CD4-positive, alpha-beta T cell treated with Interleukin-4 for 4 hours (primary cell): ENCODE results near the gene CUL2.
"Not testable (repeated sequence)": the region's sequence is repeated elsewhere in the genome, so short reads cannot be mapped to it uniquely, and the experiment has no call there.

Source experiments
- DNase-seq: peaks from one replicate; pipeline ENCODE4 v3.0.0-alpha.2; 2020

The CUL2 gene

DNA sequence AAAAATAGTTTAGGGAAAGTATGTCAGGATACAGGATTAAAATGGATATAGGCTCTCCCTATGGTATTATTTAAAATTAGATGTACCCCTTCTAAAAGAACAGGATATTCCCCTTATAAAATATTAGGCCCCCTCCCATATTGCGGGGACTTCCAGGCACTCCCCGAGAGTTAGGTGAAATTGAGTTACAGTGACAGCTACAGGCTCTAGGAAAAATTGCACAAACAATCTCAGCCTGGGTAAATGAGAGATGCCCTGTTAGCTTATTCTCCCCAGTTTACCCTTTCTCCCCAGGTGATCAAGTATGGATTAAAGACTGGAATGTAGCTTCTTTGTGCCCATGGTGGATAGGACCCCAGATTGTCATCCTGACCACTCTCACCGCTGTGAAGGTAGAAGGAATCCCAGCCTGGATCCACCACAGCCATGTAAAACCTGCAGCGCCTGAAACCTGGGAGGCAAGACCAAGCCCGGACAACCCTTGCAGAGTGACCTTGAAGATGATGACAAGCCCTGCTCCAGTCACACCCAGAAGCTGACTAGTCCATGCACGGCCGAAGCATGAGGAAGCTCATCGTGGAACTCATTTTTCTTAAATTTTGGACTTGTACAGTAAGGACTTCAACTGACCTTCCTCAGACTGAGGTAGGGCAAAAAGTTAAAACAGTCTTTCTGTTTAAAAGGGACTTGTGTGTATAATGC lies 115.6 kb downstream of the CUL2 start:
- DNase-seq = not testable (repeated sequence)

DNA sequence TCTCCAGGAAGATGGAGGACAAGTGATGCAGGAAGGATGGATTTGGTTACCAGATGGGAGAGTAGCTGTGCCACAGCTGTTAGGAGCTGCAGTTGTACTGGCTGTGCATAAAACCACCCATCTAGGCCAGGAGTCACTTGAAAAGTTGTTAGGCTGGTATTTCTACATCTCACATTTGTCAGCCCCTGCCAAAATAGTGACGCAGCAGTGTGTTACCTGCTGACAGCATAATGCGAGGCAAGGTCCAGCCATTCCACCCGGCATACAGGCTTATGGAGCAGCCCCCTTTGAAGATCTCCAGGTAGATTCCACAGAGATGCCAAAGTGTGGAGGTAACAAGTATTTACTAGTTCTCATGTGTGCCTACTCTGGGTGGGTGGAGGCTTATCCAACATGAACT lies 116.4 kb downstream of the CUL2 start:
- not testable (repeated sequence) for DNase-seq

DNA sequence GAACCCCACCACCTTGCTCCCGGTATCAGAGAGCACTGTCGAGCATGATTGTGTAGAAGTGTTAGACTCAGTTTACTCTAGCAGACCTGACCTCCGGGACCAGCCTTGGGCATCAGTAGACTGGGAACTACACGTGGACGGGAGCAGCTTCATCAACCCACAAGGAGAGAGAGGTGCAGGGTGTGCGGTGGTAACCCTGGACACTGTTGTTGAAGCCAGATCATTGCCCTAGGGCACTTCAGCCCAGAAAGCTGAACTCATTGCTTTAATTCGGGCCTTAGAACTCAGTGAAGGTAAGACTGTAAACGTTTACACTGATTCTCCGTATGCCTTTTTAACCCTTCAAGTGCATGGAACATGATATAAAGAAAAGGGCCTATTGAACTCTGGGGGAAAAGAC lies 117.0 kb downstream of the CUL2 start:
- DNase-seq = not testable (repeated sequence)

DNA sequence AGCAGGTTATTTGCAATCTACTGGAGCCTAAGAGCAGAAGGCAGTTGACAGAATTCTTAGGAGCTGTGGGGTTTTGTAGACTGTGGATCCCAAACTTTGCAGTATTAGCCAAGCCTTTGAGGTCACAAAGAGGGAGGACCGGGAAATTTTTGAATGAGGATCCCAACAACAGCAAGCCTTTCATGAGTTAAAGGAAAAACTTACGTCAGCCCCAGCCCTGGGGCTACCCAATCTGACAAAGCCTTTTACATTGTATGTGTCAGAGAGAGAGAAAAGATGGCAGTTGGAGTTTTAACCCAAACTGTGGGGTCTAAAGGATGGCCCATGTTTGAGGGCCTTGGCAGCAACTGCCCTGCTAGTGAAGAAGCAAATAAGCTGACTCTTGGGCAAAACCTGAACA lies 117.5 kb downstream of the CUL2 start:
- not testable (repeated sequence) for DNase-seq

DNA sequence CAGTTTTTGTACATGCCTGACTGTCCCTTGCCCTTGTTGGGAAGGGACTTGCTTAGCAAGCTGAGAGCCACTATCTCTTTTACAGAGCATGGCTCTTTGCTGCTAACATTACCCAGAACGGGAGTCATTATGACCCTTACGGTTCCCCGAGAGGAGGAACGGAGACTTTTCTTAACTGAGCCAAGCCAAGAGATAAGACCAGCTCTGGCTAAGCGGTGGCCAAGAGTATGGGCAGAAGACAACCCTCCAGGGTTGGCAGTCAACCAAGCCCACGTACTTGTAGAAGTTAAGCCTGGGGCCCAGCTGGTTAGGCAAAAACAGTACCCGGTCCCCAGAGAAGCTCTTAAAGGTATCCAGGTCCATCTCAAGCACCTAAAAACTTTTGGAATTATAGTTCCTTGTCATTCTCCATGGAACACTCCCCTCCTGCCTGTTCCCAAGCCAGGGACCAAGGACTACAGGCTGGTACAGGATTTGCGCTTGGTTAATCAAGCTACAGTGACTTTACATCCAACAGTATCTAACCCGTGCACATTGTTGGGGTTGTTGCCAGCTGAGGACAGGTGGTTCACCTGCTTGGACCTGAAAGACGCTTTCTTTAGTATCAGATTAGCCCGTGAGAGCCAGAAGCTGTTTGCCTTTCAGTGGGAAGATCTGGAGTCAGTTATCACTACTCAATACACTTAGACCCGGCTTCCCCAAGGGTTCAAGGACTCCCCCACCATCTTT lies 118.4 kb downstream of the CUL2 start:
- DNase-seq = not testable (repeated sequence)

DNA sequence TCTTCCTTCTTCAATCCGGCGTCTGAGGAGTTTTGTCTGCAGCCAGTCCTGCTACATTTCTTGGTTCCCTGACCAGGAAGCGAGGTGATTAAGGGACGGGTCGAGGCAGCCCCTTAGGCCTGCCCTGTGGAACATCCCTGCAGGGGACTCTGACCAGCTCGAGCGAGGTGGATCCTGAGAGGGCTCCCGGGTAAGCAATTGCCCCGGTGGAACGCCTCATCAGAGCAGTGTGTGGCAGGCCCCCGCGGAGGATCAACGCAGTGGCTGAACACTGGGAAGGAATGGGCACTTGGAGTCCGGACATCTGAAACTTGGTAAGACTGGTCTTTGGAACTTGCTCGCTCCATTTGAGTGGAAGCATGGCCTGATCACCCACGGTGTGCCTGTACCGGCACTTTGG lies 121.0 kb downstream of the CUL2 start:
- no peak for DNase-seq

DNA sequence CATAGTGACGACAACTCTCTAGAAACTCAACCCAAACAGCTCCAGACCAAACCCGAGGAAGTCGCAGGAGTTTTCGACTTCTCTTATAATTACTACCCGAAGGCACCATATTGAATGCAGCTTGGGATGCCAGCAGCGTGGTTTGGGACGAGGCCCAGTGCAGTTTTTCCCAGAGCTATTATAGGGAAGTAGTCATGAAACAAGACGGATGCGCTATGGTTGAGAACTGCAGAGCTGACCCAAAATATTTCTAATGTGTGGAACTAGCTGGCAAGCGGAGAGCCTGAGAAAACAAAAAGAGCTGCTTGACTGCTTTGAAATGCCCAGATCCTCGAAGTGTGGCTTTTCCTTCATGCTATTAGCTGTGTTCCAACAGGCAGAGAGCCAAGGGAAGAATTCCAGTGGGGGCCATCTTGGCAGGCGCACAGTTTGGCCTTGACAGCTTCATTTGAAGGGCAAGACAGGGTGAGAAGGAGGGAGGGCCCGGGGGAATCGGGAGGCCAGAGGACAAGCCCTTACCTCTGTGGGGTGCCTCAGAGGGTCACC lies 122.7 kb downstream of the CUL2 start:
- DNase-seq = no peak

DNA sequence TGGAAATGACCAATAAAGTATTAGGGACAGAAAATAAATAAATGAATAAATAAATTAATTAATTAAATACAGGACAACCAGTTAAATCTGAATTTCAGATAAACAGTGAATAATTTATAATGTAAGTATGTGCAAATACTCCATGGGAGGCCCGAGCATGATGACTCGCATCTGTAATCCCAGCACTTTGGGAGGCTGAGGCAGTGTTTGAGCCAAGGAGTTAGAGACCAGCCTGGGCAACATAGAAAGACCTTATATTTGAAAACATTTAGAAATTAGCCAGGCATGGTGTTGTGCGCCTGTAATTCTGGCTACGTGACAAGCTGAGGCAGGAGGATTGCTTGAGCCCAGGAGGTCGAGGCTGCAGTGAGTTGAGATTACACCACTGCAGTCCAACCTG lies 123.7 kb downstream of the CUL2 start:
- no peak for DNase-seq

DNA sequence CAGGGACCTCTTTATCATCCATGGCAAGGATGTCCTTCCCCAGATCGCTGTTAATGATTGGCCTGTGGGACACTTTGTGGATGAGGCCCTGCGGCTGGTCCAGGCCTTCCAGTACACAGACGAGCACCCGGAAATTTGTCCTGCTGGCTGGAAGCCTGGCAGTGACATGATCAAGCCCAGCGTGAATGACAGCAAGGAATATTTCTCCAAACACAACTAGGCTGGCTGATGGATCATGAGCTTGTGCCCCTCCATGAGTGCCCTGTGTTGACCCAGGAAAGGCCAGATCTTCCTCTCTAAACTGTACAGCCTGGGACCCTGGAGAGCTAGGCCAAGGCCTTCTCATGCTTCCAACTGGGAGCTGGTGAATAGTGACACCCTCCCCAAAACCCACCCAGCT lies 124.1 kb downstream of the CUL2 start:
- DNase-seq = no peak

DNA sequence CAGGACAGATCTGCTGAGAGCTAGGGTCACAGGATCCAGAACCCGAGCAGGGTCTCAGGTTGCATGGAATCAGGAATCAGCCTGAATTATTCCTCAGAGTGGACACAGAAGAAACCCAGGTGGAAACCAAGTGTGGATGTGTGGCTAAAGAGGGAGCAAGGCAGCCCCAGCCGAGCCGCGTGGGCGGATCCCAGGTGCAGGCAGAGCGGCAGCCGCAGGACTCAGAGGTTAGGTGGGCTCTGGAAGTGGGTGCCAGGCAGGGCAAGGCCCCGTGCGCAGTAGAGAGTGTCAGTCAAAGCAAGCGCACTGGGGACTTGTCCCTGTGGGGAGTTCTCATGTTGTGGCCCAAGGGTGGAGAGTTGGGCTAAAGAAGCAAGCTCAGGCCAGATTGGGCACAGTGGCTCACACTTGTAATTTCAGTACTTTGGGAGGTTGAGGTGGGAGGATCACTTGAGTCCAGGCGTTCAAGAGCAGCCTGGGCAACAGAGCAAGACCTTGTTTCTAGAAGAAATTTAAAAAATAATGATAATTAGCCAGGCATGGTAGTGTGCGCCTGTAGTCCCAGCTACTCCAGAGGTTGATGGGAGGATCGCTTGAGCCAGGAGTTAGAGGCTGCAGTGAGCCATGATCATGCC lies 125.9 kb downstream of the CUL2 start:
- DNase-seq = no peak

DNA sequence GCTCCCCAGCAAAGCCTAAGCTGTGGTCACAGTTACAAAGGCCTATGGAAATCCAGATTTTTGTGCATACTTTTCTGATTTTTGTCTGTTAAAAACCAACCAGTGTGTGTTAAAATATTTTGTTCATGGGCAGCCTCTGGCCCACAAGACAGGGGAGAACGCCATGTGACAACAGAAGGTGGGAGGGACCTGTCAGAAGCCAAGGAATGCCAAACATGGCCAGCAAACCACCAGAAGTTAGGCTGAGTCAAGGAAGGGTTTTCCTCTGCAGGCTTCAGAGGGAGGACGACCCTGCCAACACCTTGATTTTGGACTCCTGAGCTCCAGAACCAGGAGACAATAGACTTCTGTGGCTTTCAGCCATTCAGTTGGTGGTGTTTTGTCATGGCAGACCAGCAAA lies 127.3 kb downstream of the CUL2 start:
- DNase-seq = no peak

DNA sequence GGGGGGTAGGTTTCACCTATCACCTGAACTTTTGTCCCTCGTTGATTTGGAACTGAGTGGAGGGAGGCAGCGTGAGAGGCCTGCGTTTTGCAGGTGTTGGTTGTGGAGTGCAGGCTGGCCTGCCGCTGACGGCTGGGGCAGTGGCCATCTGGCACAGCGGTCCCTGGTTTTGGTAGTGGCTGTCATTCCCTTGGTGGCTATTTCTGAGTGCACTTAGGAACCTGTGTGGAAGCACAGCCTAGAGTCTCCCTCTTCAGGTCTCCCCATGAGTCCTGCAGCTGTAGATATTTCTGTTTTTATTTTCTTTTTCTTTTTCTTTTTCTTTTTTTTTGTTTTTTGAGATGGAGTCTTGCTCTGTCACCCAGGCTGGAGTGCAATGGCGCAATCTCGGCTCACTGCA lies 129.2 kb downstream of the CUL2 start:
- DNase-seq = no peak

DNA sequence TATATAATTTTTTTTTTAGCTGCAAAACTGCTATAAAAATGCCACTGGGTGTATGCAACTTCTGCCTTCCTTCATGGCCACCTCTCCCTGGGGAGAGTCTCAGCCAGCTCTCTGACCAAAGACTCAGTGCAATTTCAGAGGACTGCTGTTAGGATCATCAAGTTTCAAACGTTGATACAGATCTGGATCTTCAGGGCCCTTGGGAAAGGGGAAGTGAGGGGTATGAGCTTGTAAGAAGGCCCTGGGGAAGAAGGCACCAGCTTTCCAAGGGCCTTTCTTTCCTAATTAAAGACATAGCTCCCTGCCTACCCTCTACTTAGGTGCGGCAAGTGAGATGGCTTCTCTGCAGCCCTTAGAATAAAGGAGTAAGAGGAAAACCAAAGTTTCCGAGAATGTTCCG lies 130.4 kb downstream of the CUL2 start:
- no peak for DNase-seq

DNA sequence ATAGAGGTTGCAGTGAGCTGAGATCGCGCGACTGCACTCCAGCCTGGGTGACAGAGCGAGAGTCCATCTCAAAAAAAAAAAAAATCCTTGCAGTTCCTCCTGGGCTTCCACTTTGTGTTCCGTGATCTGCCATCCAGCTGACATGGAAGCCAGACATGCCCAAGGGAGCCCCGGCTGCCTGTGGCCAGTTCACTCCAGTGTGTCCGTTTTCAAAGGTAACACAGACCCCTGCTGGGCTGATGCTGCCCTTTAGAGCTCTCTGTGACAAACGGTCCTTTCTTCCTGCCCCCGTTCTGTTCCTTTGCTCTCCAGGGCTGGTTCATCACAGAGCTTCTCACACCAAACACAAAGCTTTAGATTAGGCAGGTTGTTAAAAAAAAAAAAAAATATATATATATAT lies 130.8 kb downstream of the CUL2 start:
- DNase-seq = no peak
